H9 (cell line): Measurements from ENCODE around the gene AFG1L. TPM values are rescaled to one million over a fixed set of nuclear protein-coding genes. Genes with fewer than 3 reads are reported as not detected.

Experiments used
- DNase-seq: peaks from one replicate; pipeline ENCODE4 v3.0.0-alpha.2; 2017
- H2AFZ ChIP-seq: one replicate; pipeline ENCODE4 v1.6.1; 2013; ENCODE audit warnings: mild to moderate bottlenecking, low read length, control low read depth, moderate library complexity
- H2AK5ac ChIP-seq: 2 replicates; pipeline ENCODE4 v1.6.1; 2013; ENCODE audit warnings: low read length, control low read depth, mixed read lengths; ENCODE audit not compliant: insufficient read length
- H2BK120ac ChIP-seq: one replicate; pipeline ENCODE4 v1.6.1; 2013; ENCODE audit warnings: low read depth, mild to moderate bottlenecking, low read length, control low read depth, inconsistent platforms; ENCODE audit not compliant: poor library complexity, severe bottlenecking
- H2BK12ac ChIP-seq: 2 replicates; pipeline ENCODE4 v1.6.1; 2013; ENCODE audit warnings: low read length, control low read depth, mixed read lengths, low read depth; ENCODE audit not compliant: insufficient read length
- H2BK15ac ChIP-seq: 2 replicates; pipeline ENCODE4 v1.6.1; 2013; ENCODE audit warnings: low read depth, low read length, control low read depth
- H2BK20ac ChIP-seq: one replicate; pipeline ENCODE4 v1.6.1; 2013; ENCODE audit warnings: low read depth, mild to moderate bottlenecking, low read length, control low read depth, inconsistent platforms; ENCODE audit not compliant: poor library complexity, severe bottlenecking
- H2BK5ac ChIP-seq: 2 replicates; pipeline ENCODE4 v1.6.1; 2013; ENCODE audit warnings: low read length, control low read depth, mixed read lengths; ENCODE audit not compliant: insufficient read length
- H3K14ac ChIP-seq: 2 replicates; pipeline ENCODE4 v1.6.1; 2013; ENCODE audit warnings: low read length, control low read depth; ENCODE audit not compliant: insufficient read depth
- H3K18ac ChIP-seq: 2 replicates; pipeline ENCODE4 v1.6.1; 2013; ENCODE audit warnings: low read depth, mild to moderate bottlenecking, mixed read lengths, low read length, control low read depth; ENCODE audit not compliant: insufficient read length
- H3K23ac ChIP-seq: 2 replicates; pipeline ENCODE4 v1.6.1; 2013; ENCODE audit warnings: low read length, control low read depth, mixed read lengths, low read depth; ENCODE audit not compliant: insufficient read length
- H3K23me2 ChIP-seq: 2 replicates; pipeline ENCODE4 v1.6.1; 2013; ENCODE audit warnings: low read depth, mild to moderate bottlenecking, mixed read lengths, low read length, control low read depth; ENCODE audit not compliant: insufficient read length, poor library complexity, severe bottlenecking
- H3K27ac ChIP-seq: 2 replicates; pipeline ENCODE4 v1.5.1; 2013; ENCODE audit warnings: low read length, control low read depth, mixed read lengths, low read depth; ENCODE audit not compliant: insufficient read length
- H3K27me3 ChIP-seq: 2 replicates; pipeline ENCODE4 v1.6.1; 2013; ENCODE audit warnings: low read length, control low read depth, inconsistent platforms; ENCODE audit not compliant: insufficient read depth
- H3K4ac ChIP-seq: 2 replicates; pipeline ENCODE4 v1.6.1; 2013; ENCODE audit warnings: low read depth, mild to moderate bottlenecking, control low read depth, inconsistent platforms, low read length, moderate library complexity
- H3K4me1 ChIP-seq: 2 replicates; pipeline ENCODE4 v1.6.1; 2013; ENCODE audit warnings: low read length, control low read depth, inconsistent platforms; ENCODE audit not compliant: insufficient read depth
- H3K4me2 ChIP-seq: 2 replicates; pipeline ENCODE4 v1.6.1; 2013; ENCODE audit warnings: low read length, control low read depth, mixed read lengths; ENCODE audit not compliant: insufficient read length, insufficient read depth
- H3K56ac ChIP-seq: 2 replicates; pipeline ENCODE4 v1.6.1; 2013; ENCODE audit warnings: low read depth, mild to moderate bottlenecking, mixed read lengths, low read length, control low read depth; ENCODE audit not compliant: insufficient read length
- H3K79me1 ChIP-seq: 2 replicates; pipeline ENCODE4 v1.6.1; 2013; ENCODE audit warnings: low read depth, mild to moderate bottlenecking, moderate library complexity, low read length, control low read depth, inconsistent platforms; ENCODE audit not compliant: insufficient read depth, poor library complexity, severe bottlenecking
- H3K79me2 ChIP-seq: 2 replicates; pipeline ENCODE4 v1.6.1; 2013; ENCODE audit warnings: low read length, control low read depth, inconsistent platforms; ENCODE audit not compliant: insufficient read depth
- H3K9ac ChIP-seq: 2 replicates; pipeline ENCODE4 v1.6.1; 2013; ENCODE audit warnings: low read length, control low read depth, mixed read lengths; ENCODE audit not compliant: insufficient read length; ENCODE audit errors: extremely low read depth
- H3K9me3 ChIP-seq: one replicate; pipeline ENCODE4 v1.6.1; 2013; ENCODE audit warnings: low read depth, low read length, inconsistent platforms; ENCODE audit not compliant: control insufficient read depth
- H3T11ph ChIP-seq: one replicate; pipeline ENCODE4 v1.6.1; 2013; ENCODE audit warnings: mild to moderate bottlenecking, low read length, control low read depth, inconsistent platforms
- H4K20me1 ChIP-seq: one replicate; pipeline ENCODE4 v1.6.1; 2013; ENCODE audit not compliant: control insufficient read depth, insufficient read length, insufficient read depth
- H4K5ac ChIP-seq: 2 replicates; pipeline ENCODE4 v1.6.1; 2013; ENCODE audit warnings: low read depth, mild to moderate bottlenecking, mixed read lengths, low read length, control low read depth; ENCODE audit not compliant: insufficient read length
- H4K8ac ChIP-seq: replicated peaks from 2 replicates; pipeline ENCODE4 v1.6.1; 2013; ENCODE audit warnings: low read length, control low read depth, mixed read lengths, low read depth; ENCODE audit not compliant: insufficient read length
- H4K91ac ChIP-seq: 2 replicates; pipeline ENCODE4 v1.6.1; 2013; ENCODE audit warnings: low read depth, mild to moderate bottlenecking, moderate library complexity, mixed read lengths, low read length, control low read depth; ENCODE audit not compliant: insufficient read length
- H3K27ac Mint-ChIP-seq, 3 experiments: 2 replicates in 2 of 3; 3 replicates in 1 of 3; pipeline ENCODE4 v1.8.0; 2020 to 2021; ENCODE audit warnings: mixed read lengths in 3 of 3, mild to moderate bottlenecking in 1 of 3, moderate library complexity in 1 of 3
- H3K27me3 Mint-ChIP-seq: 2 replicates; pipeline ENCODE4 v1.8.0; 2021; ENCODE audit warnings: low read depth, mild to moderate bottlenecking, moderate library complexity, mixed read lengths
- H3K36me3 Mint-ChIP-seq, 3 experiments: 2 replicates in 2 of 3; 3 replicates in 1 of 3; pipeline ENCODE4 v1.8.0; 2020 to 2021; ENCODE audit warnings: low read depth in 3 of 3, mixed read lengths in 3 of 3; ENCODE audit not compliant: insufficient read depth in 1 of 3
- H3K4me1 Mint-ChIP-seq, 2 experiments: 2 replicates each; pipeline ENCODE4 v1.8.0; 2020; ENCODE audit warnings: mixed read lengths in 2 of 2
- H3K4me3 Mint-ChIP-seq, 2 experiments: 2 replicates in 1 of 2; 3 replicates in 1 of 2; pipeline ENCODE4 v1.8.0; 2020 to 2021; ENCODE audit warnings: mild to moderate bottlenecking in 2 of 2, mixed read lengths in 2 of 2, moderate library complexity in 1 of 2
- H3K9me3 Mint-ChIP-seq, 2 experiments: 2 replicates in 1 of 2; 3 replicates in 1 of 2; pipeline ENCODE4 v1.8.0; 2020; ENCODE audit warnings: mild to moderate bottlenecking in 2 of 2, mixed read lengths in 2 of 2, moderate library complexity in 1 of 2
- CTCF ChIP-seq: fragments of 200-600 bp; sonication (generic); conservative IDR thresholded peaks from 3 replicates; pipeline ENCODE4 v1.8.0; 2021; ENCODE audit warnings: antibody characterized with exemption, mild to moderate bottlenecking
- WGBS: extraction: QIAGEN DNeasy Blood & Tissue Kit; methylation state at CpG from one replicate; pipeline ENCODE4 v1.1.7; 2013; ENCODE audit warnings: missing lambda C conversion rate, low lambda C conversion rate, mixed read lengths; ENCODE audit not compliant: insufficient read length; ENCODE audit errors: extremely low coverage; 5-methylcytosine and 5-hydroxymethylcytosine counted together
- total RNA-seq: library from RNA; stranded (reverse); gene quantifications from 2 replicates; pipeline ENCODE4 v1.2.1, GENCODE V29; 2021

The AFG1L gene
- total RNA-seq, 1 experiment from 2014 or later, result 4.7 TPM

- Mint-ChIP-seq H3K27ac (no peak overlapping the region), H3K4me3 (no peak overlapping the region), H3K4me1 (no peaks in the 10 kb centered on the region), H3K36me3 (no peaks in the 10 kb centered on the region), H3K9me3 (no peaks in the 10 kb centered on the region), H3K27me3 (no peaks in the 10 kb centered on the region; the same call in 1 of the 2 replicates)
- Histone ChIP-seq H3K27me3 (no peaks in the 10 kb centered on the region), H3K27ac (no peak overlapping the region), H2AK5ac (no peak overlapping the region), H3K18ac (no peak overlapping the region), H3K23ac (no peak overlapping the region), H3K4me1 (no peaks in the 10 kb centered on the region), H3K4ac (no peak overlapping the region), H2BK5ac (no peak overlapping the region), H4K91ac (no peak overlapping the region), H2BK15ac (no peak overlapping the region), H3K4me2 (no peak overlapping the region), H3K14ac (no peak overlapping the region), H4K20me1 (no peaks in the 10 kb centered on the region), H3K79me2 (no peaks in the 10 kb centered on the region), H3K79me1 (no peaks in the 10 kb centered on the region), H2BK20ac (no peak overlapping the region), H4K8ac (no peak overlapping the region), H2BK120ac (no peak overlapping the region), H3K56ac (no peak overlapping the region), H2AFZ (no peak overlapping the region), H3K9me3 (no peaks in the 10 kb centered on the region), H2BK12ac (no peak overlapping the region), H3K9ac (no peak overlapping the region), H3K23me2 (no peaks in the 10 kb centered on the region), H3T11ph (no peak overlapping the region), H4K5ac (no peak overlapping the region)
- TF ChIP-seq CTCF, result no peak
- no CpG with 5 or more reads among the region's 2 CpGs for WGBS
- no peak for DNase-seq
Observed at GRCh38 chr6:108432143-108432542, 137.3 kb downstream of the AFG1L start.
